PC-3 (cell line): ENCODE data around the gene SLC25A48. TPM values are rescaled to one million over a fixed set of nuclear protein-coding genes. Genes with fewer than 3 reads are reported as not detected.

Source experiments
- ATAC-seq: fragments of 200-7000 bp; cut with Tn5 transposase; 2 replicates; pipeline ENCODE4 v1.9.1; 2020; ENCODE audit warnings: mild to moderate bottlenecking, moderate library complexity
- BruUV-seq: library from RNA; stranded (reverse); fragments of 400-500 nt; replicated peaks from 2 replicates; lab custom pipeline; 2021; lab: Mats Ljungman, UMichigan
- CTCF ChIA-PET: fragments of 300-600 bp; sonication (Branson Sonifier 250); formaldehyde crosslinking; loops from one replicate; lab custom pipeline; 2022; ENCODE audit warnings: antibody characterized with exemption; lab: Charles Lee
- POLR2A ChIA-PET: fragments of 300-600 bp; sonication (Branson Sonifier 250); formaldehyde crosslinking; loops from one replicate; lab custom pipeline; 2022; ENCODE audit warnings: antibody characterized with exemption; ENCODE audit not compliant: unreplicated experiment; lab: Charles Lee
- DNase-seq: peaks from one replicate; pipeline ENCODE4 v3.0.0-alpha.2; 2015
- H2AFZ ChIP-seq: fragments of 300-600 bp; sonication (generic); 2 replicates; pipeline ENCODE4 v1.6.0; 2016; ENCODE audit warnings: antibody characterized with exemption, low read length
- H3F3A ChIP-seq: fragments of 300-600 bp; sonication (generic); one replicate; pipeline ENCODE4 v1.6.0; 2017; ENCODE audit warnings: antibody characterized with exemption, low read length, control low read depth, mild to moderate bottlenecking; ENCODE audit not compliant: unreplicated experiment
- H3K27ac ChIP-seq: fragments of 300-600 bp; sonication (generic); 2 replicates; pipeline ENCODE4 v1.5.1; 2016; ENCODE audit warnings: mild to moderate bottlenecking, low read length
- H3K27me3 ChIP-seq: fragments of 300-600 bp; sonication (generic); 2 replicates; pipeline ENCODE4 v1.6.1; 2016; ENCODE audit warnings: low read length, mixed read lengths
- H3K36me3 ChIP-seq: fragments of 300-600 bp; sonication (generic); 2 replicates; pipeline ENCODE4 v1.6.1; 2016; ENCODE audit warnings: low read depth, mixed run types, low read length, mixed read lengths
- H3K4me1 ChIP-seq: fragments of 300-600 bp; sonication (generic); 2 replicates; pipeline ENCODE4 v1.5.1; 2016; ENCODE audit warnings: low read length; ENCODE audit not compliant: insufficient read depth
- H3K4me2 ChIP-seq: fragments of 300-600 bp; sonication (generic); 2 replicates; pipeline ENCODE4 v1.6.0; 2016; ENCODE audit warnings: low read length
- H3K4me3 ChIP-seq: fragments of 300-600 bp; sonication (generic); 2 replicates; pipeline ENCODE4 v1.5.1; 2016; ENCODE audit warnings: mild to moderate bottlenecking, low read length, mixed read lengths
- H3K79me2 ChIP-seq: fragments of 300-600 bp; sonication (generic); 2 replicates; pipeline ENCODE4 v1.6.1; 2017; ENCODE audit warnings: low read length, mixed read lengths
- H3K9ac ChIP-seq: fragments of 300-600 bp; sonication (generic); 2 replicates; pipeline ENCODE4 v1.6.0; 2016; ENCODE audit warnings: mild to moderate bottlenecking, low read length
- H3K9me2 ChIP-seq: fragments of 300-600 bp; sonication (generic); replicated peaks from 2 replicates; pipeline ENCODE4 v1.6.1; 2016; ENCODE audit warnings: mixed run types, low read length, mixed read lengths
- H3K9me3 ChIP-seq: fragments of 300-600 bp; sonication (generic); 2 replicates; pipeline ENCODE4 v1.6.1; 2016; ENCODE audit warnings: low read length, mixed read lengths
- H4K20me1 ChIP-seq: fragments of 300-600 bp; sonication (generic); 2 replicates; pipeline ENCODE4 v1.6.1; 2016; ENCODE audit warnings: low read length, mixed read lengths
- CTCF ChIP-seq: fragments of 300-600 bp; sonication (generic); conservative IDR thresholded peaks from 2 replicates; pipeline ENCODE4 v1.5.1; 2017; ENCODE audit warnings: antibody characterized with exemption, low read depth, mild to moderate bottlenecking, low read length
- EZH2 ChIP-seq: fragments of 300-600 bp; sonication (generic); IDR thresholded peaks from one replicate; pipeline ENCODE4 v1.6.1; 2017; ENCODE audit warnings: antibody characterized with exemption, mild to moderate bottlenecking, low read length; ENCODE audit not compliant: unreplicated experiment
- EZH2phosphoT487 ChIP-seq: fragments of 300-600 bp; sonication (generic); IDR thresholded peaks from 2 replicates; pipeline ENCODE4 v1.6.1; 2018; ENCODE audit warnings: mild to moderate bottlenecking, antibody characterized with exemption, low read length, borderline replicate concordance
- intact Hi-C: fragments of 100-400 bp; cut with micrococcal nuclease; formaldehyde crosslinking; loops from 2 replicates; pipeline ENCODE4 v1.9.0; 2023
- total RNA-seq: library from RNA; depleted of rRNA; stranded (reverse); fragments of >200 nt; gene quantifications from 2 replicates; pipeline ENCODE4 v1.2.3, GENCODE V29; 2014

SLC25A48 gene
- total RNA-seq, 1 experiment from 2014 or later, result not detected

GRCh38 chr5:135826994-135827671, 7.3 kb upstream of the SLC25A48 start:
- no peaks in the 10 kb centered on the region for H3K36me3 ChIP-seq
- intact Hi-C loops, result loop anchor here (10.0 kb wide), 1 partner anchor 262 kb away; no protein-coding TSS in a partner anchor
- H3K9me2 ChIP-seq, result no peaks in the 10 kb centered on the region
- ChIA-PET POLR2A (no interaction called here), CTCF (no interaction called here)
- H3K27ac ChIP-seq, result no peak overlapping the region
- no peak for ATAC-seq
- BruUV-seq, result no TSS peak
- no peaks in the 10 kb centered on the region for H3F3A ChIP-seq
- no peak for TF ChIP-seq EZH2phosphoT487
- no peak for TF ChIP-seq EZH2
- no peak for TF ChIP-seq CTCF
- no peaks in the 10 kb centered on the region for H4K20me1 ChIP-seq
- no peak for DNase-seq
- H3K79me2 ChIP-seq, result no peaks in the 10 kb centered on the region
- H3K4me2 ChIP-seq, result no peak overlapping the region
- H3K4me1 ChIP-seq, result no peaks in the 10 kb centered on the region
- H3K27me3 ChIP-seq, result peaks cover 16% of the 10 kb centered on the region
- H2AFZ ChIP-seq, result no peak overlapping the region
- no peak overlapping the region for H3K9ac ChIP-seq
- H3K4me3 ChIP-seq, result no peak overlapping the region
- no peaks in the 10 kb centered on the region for H3K9me3 ChIP-seq

GRCh38 chr5:135827965-135828781, 6.3 kb upstream of the SLC25A48 start:
- H3K4me2 ChIP-seq, result no peak overlapping the region
- TF ChIP-seq EZH2phosphoT487 (no peak), EZH2 (no peak), CTCF (no peak)
- H3K4me1 ChIP-seq, result no peaks in the 10 kb centered on the region
- no peaks in the 10 kb centered on the region for H3K9me2 ChIP-seq
- no peak overlapping the region for H2AFZ ChIP-seq
- CTCF ChIA-PET, result no interaction called here
- BruUV-seq, result no TSS peak
- H3K79me2 ChIP-seq, result no peaks in the 10 kb centered on the region
- no peaks in the 10 kb centered on the region for H3K36me3 ChIP-seq
- H3K9me3 ChIP-seq, result no peaks in the 10 kb centered on the region
- H3K27me3 ChIP-seq, result peaks cover 16% of the 10 kb centered on the region
- H4K20me1 ChIP-seq, result no peaks in the 10 kb centered on the region
- DNase-seq (no peak), ATAC-seq (no peak)
- H3K27ac ChIP-seq, result no peak overlapping the region
- H3F3A ChIP-seq, result no peaks in the 10 kb centered on the region
- no peak overlapping the region for H3K4me3 ChIP-seq
- no peak overlapping the region for H3K9ac ChIP-seq
- POLR2A ChIA-PET, result no interaction called here
- intact Hi-C loops, result loop anchor here (10.0 kb wide), 1 partner anchor 263 kb away; no protein-coding TSS in a partner anchor

- Histone ChIP-seq H3K27me3 (peaks cover 16% of the 10 kb centered on the region), H3K9me2 (no peaks in the 10 kb centered on the region), H3K4me3 (no peak overlapping the region), H2AFZ (no peak overlapping the region), H3K9ac (no peak overlapping the region), H3K79me2 (no peaks in the 10 kb centered on the region), H3K9me3 (no peaks in the 10 kb centered on the region), H3F3A (no peaks in the 10 kb centered on the region), H3K4me1 (no peaks in the 10 kb centered on the region), H3K4me2 (no peak overlapping the region), H3K36me3 (no peaks in the 10 kb centered on the region), H4K20me1 (no peaks in the 10 kb centered on the region), H3K27ac (no peak overlapping the region)
- ChIA-PET POLR2A (no interaction called here), CTCF (no interaction called here)
- DNase-seq, result no peak
- no peak for ATAC-seq
- no TSS peak for BruUV-seq
- TF ChIP-seq CTCF (no peak), EZH2 (no peak), EZH2phosphoT487 (no peak)
- intact Hi-C loops, result loop anchor here (10.0 kb wide), 1 partner anchor 264 kb away; no protein-coding TSS in a partner anchor
These were observed 5.7 kb upstream of the SLC25A48 start for GRCh38 chr5:135828782-135829127.
